Suprapubic skin (tissue), 4 donors: Measurements from ENCODE around the gene TREM2. TPM values are rescaled to one million over a fixed set of nuclear protein-coding genes. Genes with fewer than 3 reads are reported as not detected.

Experiments
- DNase-seq, 2 donors: peaks; one replicate each; pipeline ENCODE4 v3.0.0-alpha.2; 2019; ENCODE audit warnings: low spot score in 2 of 2
- H3K27ac ChIP-seq: fragments of 200-600 bp; sonication (generic); one replicate; pipeline ENCODE4 v1.5.1; 2019
- H3K27me3 ChIP-seq: fragments of 200-600 bp; sonication (generic); one replicate; pipeline ENCODE4 v1.5.1; 2019
- H3K36me3 ChIP-seq: fragments of 200-600 bp; sonication (generic); one replicate; pipeline ENCODE4 v1.5.1; 2019
- H3K4me1 ChIP-seq: fragments of 200-600 bp; sonication (generic); one replicate; pipeline ENCODE4 v1.5.1; 2019
- H3K4me3 ChIP-seq: fragments of 200-600 bp; sonication (generic); one replicate; pipeline ENCODE4 v1.5.1; 2019; ENCODE audit warnings: mild to moderate bottlenecking
- H3K9me3 ChIP-seq: fragments of 200-600 bp; sonication (generic); one replicate; pipeline ENCODE4 v1.5.1; 2019
- EP300 ChIP-seq: sonication (generic); formaldehyde crosslinking; IDR thresholded peaks from one replicate; pipeline ENCODE4 v1.6.1; 2017; ENCODE audit warnings: antibody characterized with exemption
- POLR2A ChIP-seq, 2 donors: fragments of 450-650 bp; IDR thresholded peaks; one replicate each; pipeline ENCODE4 v1.6.1; 2017; ENCODE audit warnings: antibody characterized with exemption in 2 of 2, mild to moderate bottlenecking in 2 of 2, moderate library complexity in 2 of 2
- POLR2AphosphoS5 ChIP-seq, 3 donors: sonication (generic); formaldehyde crosslinking; IDR thresholded peaks; one replicate each; pipeline ENCODE4 v1.6.1; 2017; ENCODE audit warnings: antibody characterized with exemption in 3 of 3
- WGBS: methylation state at CpG from one replicate; pipeline ENCODE4 v1.1.5; 2018; 5-methylcytosine and 5-hydroxymethylcytosine counted together
- total RNA-seq, 4 donors: library from RNA; depleted of rRNA; stranded (reverse); fragments of >200 nt; gene quantifications; one replicate each; pipeline ENCODE4 v1.1.0, GENCODE V29; 2016
- TF ChIP-seq, protein P1 (sequence below), 2 donors: fragments of 200-600 bp in 1 of 2; fragments of 450-650 bp in 1 of 2; sonication (generic) in 1 of 2; IDR thresholded peaks; one replicate each; pipeline ENCODE4 v1.5.1; 2016 to 2019; ENCODE audit warnings: antibody characterized with exemption in 2 of 2, mild to moderate bottlenecking in 1 of 2, moderate library complexity in 1 of 2

TREM2 gene
- total RNA-seq, 4 donors from 2014 or later: 0.99 TPM; not detected in 3

DNA sequence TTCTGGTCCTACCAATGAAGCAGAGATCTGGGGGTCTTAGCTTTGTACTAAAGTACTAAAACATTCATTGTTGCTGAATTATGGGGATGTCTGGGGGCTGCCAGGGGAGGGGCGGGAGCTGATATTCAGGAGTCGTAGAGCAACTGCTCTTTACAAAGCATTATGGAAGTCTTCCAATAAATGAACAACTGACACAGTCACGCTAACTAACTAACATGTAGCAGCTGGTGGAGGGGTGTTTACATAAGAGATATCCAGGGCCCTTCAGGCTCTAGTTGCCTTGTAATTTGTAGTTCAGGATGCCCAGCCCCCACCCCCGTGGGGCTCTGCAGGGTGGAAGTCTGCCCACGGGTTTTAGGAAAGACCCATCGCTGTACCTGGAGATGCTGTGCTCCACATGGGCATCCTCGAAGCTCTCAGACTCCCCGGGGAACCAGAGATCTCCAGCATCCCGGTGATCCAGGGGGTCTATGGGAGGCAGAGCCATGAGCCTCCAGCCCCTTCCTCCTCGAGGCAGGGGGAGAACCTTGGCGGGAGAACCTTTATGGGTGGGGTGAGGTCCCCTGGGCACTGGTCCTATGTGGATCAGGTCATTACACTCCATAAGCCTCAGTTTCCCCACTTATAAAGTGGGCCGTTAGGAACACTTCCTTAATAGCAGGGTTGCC, 3.4 kb downstream of the TREM2 start:
- no peak for TF ChIP-seq POLR2AphosphoS5 (IDR thresholded peaks at IDR 0.05)
- TF ChIP-seq, protein P1, sequence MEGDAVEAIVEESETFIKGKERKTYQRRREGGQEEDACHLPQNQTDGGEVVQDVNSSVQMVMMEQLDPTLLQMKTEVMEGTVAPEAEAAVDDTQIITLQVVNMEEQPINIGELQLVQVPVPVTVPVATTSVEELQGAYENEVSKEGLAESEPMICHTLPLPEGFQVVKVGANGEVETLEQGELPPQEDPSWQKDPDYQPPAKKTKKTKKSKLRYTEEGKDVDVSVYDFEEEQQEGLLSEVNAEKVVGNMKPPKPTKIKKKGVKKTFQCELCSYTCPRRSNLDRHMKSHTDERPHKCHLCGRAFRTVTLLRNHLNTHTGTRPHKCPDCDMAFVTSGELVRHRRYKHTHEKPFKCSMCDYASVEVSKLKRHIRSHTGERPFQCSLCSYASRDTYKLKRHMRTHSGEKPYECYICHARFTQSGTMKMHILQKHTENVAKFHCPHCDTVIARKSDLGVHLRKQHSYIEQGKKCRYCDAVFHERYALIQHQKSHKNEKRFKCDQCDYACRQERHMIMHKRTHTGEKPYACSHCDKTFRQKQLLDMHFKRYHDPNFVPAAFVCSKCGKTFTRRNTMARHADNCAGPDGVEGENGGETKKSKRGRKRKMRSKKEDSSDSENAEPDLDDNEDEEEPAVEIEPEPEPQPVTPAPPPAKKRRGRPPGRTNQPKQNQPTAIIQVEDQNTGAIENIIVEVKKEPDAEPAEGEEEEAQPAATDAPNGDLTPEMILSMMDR (IDR thresholded peaks at IDR 0.05): no peak
- TF ChIP-seq POLR2A (IDR thresholded peaks at IDR 0.05): no peak
- no peak for TF ChIP-seq EP300
- Histone ChIP-seq H3K4me3 (no peak overlapping the region), H3K4me1 (peaks cover 5% of the 10 kb centered on the region), H3K27ac (no peak overlapping the region), H3K27me3 (peaks cover 15% of the 10 kb centered on the region), H3K36me3 (no peaks in the 10 kb centered on the region), H3K9me3 (no peaks in the 10 kb centered on the region)
- 47% methylated on average over 12 of the region's 12 CpGs for WGBS
- DNase-seq: no peak

DNA sequence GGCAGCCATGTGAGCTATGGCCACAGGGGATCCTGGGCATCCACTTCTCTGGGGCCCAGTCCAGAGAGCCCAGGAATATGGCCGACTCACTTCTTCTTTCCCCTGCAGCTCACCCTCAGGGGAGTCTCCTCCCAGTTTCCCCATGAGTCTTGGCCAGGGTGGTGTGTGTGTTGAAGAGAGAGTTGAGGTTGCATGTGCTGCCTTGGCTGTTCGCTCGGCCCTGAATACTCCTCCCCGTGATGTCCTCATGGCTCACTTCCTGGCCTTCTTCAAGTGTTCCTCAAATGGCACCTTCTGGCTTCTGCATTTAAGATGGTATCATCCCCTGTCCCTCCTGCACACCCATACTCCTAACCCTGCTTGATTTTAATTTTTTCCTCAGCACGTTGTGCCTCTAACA, 5.6 kb downstream of the TREM2 start:
- WGBS: 86% methylated on average over 4 of the region's 5 CpGs
- no peak for TF ChIP-seq EP300
- no peak for TF ChIP-seq POLR2A (IDR thresholded peaks at IDR 0.05)
- TF ChIP-seq POLR2AphosphoS5 (IDR thresholded peaks at IDR 0.05): no peak
- TF ChIP-seq, protein P1 (IDR thresholded peaks at IDR 0.05): no peak
- DNase-seq: no peak

DNA sequence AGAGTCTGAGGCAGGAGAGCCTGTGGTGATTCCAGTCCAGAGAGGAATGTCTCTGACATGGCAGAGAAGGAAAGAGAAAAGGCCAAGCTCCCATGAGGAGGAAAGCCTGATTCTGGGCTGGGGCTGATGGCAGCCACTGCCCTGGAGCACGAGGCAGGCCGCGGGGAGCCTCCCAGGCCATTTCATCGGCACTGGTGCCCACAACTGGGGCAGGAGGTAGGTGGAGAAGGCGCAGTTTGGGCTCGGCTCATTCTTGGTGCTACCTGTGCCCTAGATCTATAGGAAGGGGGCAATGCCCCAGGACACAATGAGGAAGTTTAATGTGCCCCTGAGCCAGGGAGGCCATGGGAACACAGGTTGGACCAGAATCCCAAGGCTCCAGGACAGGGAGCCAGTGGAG, 6.1 kb downstream of the TREM2 start:
- no peak for DNase-seq
- 95% methylated on average over 6 of the region's 6 CpGs for WGBS

More for the DNA sequence above, 5.6 kb downstream of the TREM2 start:
- peaks cover 11% of the 10 kb centered on the region for H3K4me1 ChIP-seq
- H3K27me3 ChIP-seq: peaks cover 17% of the 10 kb centered on the region
- H3K4me3 ChIP-seq: no peak overlapping the region
- no peak overlapping the region for H3K27ac ChIP-seq
- no peaks in the 10 kb centered on the region for H3K36me3 ChIP-seq
- H3K9me3 ChIP-seq: no peaks in the 10 kb centered on the region

DNA sequence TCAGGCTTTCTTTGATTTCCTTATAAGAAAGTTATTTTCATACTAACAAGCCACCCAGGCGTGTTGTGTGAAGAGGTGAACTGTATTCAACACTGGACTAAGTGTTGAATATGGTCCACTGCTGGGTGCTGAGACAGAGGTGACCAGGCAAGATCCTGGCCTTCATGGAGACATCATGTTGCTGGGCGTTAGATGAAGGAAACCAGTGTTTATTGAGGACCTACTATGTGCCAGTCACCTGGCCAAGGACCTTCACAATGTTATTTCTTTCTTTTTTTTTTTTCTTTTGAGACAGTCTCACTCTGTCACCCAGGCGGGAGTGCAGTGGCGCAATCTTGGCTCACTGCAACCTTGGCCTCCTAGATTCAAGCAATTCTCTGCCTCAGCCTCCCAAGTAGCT, 6.9 kb downstream of the TREM2 start:
- H3K4me3 ChIP-seq: no peak overlapping the region
- no peak for DNase-seq
- H3K9me3 ChIP-seq: no peaks in the 10 kb centered on the region
- H3K36me3 ChIP-seq: no peaks in the 10 kb centered on the region
- H3K27me3 ChIP-seq: peaks cover 14% of the 10 kb centered on the region
- WGBS: 93% methylated on average over 4 of the region's 4 CpGs
- TF ChIP-seq POLR2A (IDR thresholded peaks at IDR 0.05) (no peak), POLR2AphosphoS5 (IDR thresholded peaks at IDR 0.05) (no peak), EP300 (no peak)
- TF ChIP-seq, protein P1 (IDR thresholded peaks at IDR 0.05): no peak
- no peak overlapping the region for H3K27ac ChIP-seq
- H3K4me1 ChIP-seq: peaks cover 11% of the 10 kb centered on the region

More for the DNA sequence above, 6.1 kb downstream of the TREM2 start:
- Histone ChIP-seq H3K9me3 (no peaks in the 10 kb centered on the region), H3K4me3 (no peak overlapping the region), H3K4me1 (peaks cover 11% of the 10 kb centered on the region), H3K27me3 (peaks cover 17% of the 10 kb centered on the region), H3K27ac (no peak overlapping the region), H3K36me3 (no peaks in the 10 kb centered on the region)
- no peak for TF ChIP-seq POLR2AphosphoS5 (IDR thresholded peaks at IDR 0.05)
- TF ChIP-seq, protein P1 (IDR thresholded peaks at IDR 0.05): no peak
- no peak for TF ChIP-seq POLR2A (IDR thresholded peaks at IDR 0.05)
- TF ChIP-seq EP300: no peak

DNA sequence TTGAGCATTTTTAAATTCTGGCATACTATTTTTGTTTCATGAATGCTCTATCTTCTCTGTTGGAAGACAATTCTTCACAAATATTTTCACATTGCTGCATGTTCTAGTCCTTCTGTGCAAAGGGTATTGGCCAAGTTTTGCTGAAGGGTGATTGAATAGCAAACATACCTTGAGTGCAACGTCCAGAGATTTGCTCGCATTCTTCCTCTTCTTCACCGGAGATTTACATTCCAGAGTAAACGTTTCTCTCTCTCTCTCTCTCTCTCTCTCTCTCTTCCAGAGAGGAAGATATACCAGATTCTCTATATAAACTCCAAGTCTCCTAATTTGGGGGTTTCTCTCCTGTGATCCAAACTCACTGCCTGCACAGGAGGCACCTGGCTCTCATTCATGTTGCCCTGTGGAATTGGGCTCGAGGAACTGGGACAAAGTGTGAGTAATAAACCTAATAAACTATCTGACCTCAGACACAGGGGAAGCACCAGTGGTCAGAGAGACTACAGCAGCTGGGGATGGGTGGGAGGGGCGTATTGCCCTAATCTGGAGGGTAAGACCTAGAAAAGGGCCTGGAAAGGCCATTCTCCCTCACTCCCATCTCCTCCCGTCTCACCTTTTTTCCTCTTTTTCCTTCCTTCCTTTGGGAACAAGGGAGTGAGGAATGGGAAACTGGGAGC, 7.6 kb downstream of the TREM2 start:
- no peaks in the 10 kb centered on the region for H3K36me3 ChIP-seq
- H3K4me3 ChIP-seq: no peak overlapping the region
- TF ChIP-seq POLR2AphosphoS5 (IDR thresholded peaks at IDR 0.05) (no peak), POLR2A (IDR thresholded peaks at IDR 0.05) (no peak), EP300 (no peak)
- TF ChIP-seq, protein P1 (IDR thresholded peaks at IDR 0.05): no peak
- H3K27ac ChIP-seq: no peak overlapping the region
- WGBS: 65% methylated on average over 7 of the region's 7 CpGs
- no peaks in the 10 kb centered on the region for H3K9me3 ChIP-seq
- H3K27me3 ChIP-seq: peaks cover 10% of the 10 kb centered on the region
- no peak for DNase-seq
- H3K4me1 ChIP-seq: peaks cover 11% of the 10 kb centered on the region
